ENCODE results near the gene GRAMD1B.
A peak's percentile ranks its signal among the peaks of the same experiment; 100 is the strongest.

The GRAMD1B gene

DNA sequence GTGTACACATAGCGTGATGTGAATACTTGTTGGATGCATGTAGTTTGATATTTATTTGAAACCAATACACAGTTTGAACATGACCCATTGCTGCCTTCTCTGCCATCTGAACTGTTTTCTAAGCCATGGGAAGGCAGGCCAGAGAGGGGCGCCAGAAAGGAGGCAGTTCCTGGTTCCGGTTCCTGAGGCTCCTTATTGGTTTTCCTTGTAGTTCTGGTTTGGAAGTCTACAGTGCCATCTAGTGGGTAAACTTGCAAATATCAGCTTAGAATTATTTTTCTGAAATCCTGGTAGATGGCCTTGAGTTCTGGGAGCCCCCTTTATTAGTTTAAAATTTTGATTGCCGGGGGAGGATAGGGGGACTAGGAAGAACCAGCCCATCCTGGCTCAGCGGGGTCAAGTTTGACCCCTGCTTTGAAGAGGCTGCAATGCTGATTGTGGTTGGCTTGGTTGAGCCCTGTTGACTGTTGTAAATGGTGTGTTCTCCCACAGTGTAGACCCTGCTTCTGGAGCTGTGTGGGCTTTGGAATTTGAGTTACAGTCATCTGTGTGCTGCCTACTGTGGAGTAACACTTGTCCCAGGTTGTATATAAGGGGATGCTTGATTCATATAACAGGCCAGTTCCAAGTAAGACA, 48.4 kb downstream of the GRAMD1B start:
- DNase-seq, result peak; percentile 51

DNA sequence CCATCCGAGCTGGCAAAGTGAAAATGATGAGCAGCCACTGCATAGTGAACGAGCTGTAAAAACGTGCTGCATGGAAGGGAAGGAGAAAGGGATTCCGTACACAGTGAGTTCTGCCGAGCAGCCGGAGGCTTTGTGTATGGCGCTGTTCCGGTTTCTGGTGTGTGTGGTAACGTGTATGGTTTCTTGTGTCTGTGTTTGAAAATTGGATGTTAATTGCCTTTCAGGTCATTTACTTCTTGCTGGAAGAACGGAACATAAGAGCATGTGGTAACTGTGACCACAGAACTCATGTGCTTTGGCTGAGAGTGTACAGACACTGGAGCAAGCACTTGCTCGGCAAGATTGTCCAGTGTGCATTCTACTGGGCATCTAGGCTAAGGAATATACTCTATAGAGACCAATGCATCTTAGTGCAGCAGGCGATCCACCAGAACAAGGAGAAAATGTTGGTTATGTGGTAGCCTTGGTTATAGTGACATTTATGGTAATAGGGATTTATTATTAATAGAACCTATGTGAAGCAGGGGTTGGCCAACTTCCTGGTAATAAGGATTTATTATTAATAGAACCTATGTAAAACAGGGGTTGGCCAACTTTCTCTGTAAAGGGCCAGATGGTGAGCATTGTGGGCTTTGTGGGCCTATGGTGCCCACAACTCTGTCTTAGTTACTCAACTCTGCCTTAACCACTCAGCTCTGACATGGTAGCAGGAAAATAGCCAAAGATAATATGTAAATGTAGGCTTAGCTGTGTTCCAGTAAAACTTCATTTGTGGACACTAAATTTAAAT, 49.2 kb downstream of the GRAMD1B start:
- no peak for DNase-seq

DNA sequence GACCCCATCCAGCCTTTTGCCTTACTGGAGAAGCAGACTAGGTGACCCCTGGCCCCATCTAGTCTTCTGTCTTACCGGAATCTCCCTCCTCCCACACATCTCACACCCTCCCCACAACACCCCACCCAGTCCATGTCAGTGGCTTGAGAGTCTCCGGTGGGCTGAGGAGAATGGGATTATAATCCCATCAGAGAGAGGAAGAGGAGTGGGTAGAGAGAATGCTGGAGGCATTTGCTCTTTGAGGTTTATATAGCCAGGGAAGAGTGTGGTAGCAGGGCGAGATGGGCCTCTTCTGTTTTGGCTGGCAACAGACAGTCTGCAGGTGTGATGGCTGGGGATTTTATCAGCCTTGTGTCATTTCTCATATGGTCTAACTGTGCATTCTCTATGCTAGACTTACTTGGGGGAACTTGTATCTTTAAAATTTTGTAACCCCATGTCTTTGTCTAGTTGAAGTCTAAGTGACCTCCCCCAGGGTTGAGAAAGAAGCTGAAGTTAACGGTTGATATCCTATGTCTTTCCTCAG, 50.3 kb downstream of the GRAMD1B start:
- no peak for DNase-seq

- DNase-seq, result no peak
These were observed 50.8 kb downstream of the GRAMD1B start for GRCh38 chr11:123480882-123481281.

- DNase-seq, result no peak
These were observed 51.6 kb downstream of the GRAMD1B start for GRCh38 chr11:123481640-123482039.

GRCh38 chr11:123482218-123482617, 52.1 kb downstream of the GRAMD1B start:
- DNase-seq, result no peak

- DNase-seq, result no peak
These were observed 53.0 kb downstream of the GRAMD1B start for GRCh38 chr11:123483058-123483457.

GRCh38 chr11:123483466-123483865, 53.4 kb downstream of the GRAMD1B start:
- no peak for DNase-seq

DNA sequence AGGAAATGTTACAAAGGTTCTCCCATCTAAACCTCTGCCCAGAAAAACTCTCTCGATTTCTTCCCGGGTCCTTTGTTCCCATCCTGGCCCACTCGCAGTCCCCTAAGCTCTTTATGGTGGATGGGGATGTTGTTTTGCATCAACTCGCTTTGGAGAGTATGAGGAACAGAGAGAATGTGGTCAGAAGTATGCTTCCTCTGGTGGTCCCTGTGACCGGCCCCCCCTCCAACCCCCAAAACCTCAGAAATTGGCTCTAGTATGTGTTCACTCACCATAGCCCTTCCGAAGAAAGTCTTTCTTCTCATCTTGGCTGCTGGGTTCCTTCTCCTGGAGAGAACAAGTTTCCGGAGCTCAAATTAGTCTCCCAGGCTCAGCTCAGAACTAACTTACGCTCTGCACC, 54.4 kb downstream of the GRAMD1B start:
- no peak for DNase-seq

DNA sequence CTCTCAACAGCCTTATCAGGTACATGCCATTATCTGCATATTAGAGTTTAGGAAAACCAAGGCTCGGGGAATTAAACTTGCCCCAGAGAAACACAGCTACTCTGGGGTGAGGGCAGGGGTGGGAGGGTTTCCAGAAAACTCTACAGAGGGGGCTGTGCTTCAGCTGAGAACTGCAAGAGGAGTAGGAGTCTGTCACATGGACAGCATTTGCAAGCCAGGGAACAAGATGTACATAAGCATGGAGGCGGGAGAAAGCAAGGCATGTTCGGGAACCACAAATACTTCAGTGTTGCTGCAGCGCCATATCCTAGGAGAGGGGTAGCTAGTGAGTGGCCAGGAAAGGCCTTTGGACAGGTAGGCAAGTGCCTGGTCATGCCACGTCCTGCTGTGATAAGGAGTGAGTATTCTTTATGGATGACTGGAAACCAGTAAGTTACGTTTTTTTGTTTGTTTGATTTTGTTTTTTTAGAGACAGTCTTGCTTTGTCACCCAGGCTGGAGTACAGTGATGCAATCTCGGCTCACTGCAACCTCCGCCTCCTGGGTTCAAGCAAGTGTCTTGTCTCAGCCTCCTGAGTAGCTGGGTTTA, 57.2 kb downstream of the GRAMD1B start:
- no peak for DNase-seq

DNA sequence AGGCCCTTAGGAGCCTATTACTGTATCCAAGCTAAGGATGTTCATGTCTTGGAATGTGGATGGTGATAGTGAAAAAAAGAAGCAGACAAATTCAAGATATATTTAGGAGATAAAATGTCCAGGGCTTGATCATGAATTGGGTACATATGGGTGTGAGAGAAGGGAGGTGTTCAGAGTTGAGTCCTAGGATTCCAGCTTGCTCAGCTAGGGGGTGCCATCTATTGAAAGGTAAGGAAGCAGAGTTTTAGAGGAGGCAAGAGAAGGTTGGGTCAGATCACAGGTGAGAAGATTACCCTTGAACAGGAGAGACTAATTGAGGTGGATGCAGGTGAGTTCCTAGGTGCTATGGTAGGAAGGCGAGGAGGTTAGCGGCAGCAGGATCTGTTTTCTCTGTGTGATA, 60.5 kb downstream of the GRAMD1B start:
- no peak for DNase-seq

DNA sequence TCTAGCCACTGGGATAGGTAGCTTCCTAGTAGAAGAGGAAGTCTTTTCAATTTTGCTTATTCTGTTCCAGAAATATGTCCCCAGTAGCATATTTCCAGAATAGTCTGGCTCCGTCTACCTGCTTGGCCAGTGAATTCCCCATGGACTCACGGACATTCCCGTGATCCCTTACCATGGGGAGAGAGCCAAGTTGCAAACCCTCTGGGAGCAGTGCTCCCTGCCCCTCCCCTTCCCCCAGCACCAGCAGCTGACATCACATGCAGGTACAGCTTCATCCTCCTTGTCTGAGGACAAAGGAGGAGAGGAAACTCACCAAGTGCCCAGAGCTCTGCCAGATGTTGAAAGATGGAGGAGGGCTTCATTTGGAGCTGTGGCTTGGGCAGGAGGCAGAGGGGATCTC, 61.2 kb downstream of the GRAMD1B start:
- DNase-seq, result no peak

GRCh38 chr11:123493349-123494063, 63.4 kb downstream of the GRAMD1B start:
- no peak for DNase-seq

DNA sequence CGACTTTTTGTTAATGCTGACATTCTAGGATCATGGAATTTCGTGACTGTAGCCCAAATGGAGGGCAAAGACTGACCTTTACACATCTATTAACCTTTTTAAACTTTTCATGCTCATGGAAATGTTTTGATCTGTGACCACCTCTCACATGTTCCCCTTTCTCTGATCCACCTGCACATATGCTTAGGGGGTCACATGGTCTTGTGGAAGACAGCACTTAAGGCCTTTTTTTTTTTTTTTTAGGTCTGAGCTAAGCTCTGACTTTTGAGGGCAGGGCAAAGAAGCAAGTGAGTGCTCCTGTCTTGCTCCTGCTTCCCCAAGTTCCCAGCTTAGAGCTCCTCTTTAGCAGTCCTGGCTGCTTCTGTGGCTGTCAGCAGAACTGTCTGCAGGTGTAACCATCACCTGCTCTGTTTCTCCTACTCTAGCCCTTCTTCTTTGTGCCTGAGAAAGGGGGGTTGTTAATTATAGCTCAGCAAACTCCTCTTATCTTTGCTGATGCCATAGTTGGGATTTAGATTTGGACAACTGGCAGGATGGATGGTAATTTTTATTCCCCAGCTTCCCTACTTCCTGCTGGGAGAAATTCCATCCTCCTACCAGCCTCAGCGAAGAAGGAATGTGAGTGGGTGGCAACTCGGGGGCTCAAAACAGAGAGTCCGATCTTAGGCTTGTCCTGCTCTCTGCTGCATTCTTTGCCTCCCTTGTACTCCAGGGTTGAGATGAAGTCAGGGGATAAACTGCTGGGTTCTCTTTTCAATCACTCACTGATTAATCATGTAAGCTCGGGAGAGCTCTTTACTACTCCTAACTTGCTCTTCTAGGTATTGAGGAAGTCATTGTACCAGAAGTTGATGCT, 64.4 kb downstream of the GRAMD1B start:
- DNase-seq, result no peak

DNA sequence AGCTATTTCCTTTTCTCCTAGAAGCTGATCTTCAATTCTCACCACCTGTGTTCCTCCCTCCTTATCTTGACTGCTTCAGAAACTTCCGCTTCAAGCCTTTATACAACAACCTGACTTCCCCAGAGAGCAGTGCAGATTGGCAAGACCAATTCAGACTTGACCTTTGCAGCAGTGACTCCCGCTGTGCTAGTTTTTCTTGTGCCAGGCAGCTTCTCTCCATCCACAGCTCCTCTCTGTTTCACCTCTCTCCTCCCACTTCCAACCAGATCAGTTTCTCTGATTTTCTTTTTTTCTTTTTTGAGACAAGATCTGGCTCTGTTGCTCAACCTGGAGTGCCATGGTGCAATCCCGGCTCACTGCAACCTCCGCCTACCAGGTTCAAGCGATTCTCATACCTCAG, 74.3 kb downstream of the GRAMD1B start:
- no peak for DNase-seq

DNA sequence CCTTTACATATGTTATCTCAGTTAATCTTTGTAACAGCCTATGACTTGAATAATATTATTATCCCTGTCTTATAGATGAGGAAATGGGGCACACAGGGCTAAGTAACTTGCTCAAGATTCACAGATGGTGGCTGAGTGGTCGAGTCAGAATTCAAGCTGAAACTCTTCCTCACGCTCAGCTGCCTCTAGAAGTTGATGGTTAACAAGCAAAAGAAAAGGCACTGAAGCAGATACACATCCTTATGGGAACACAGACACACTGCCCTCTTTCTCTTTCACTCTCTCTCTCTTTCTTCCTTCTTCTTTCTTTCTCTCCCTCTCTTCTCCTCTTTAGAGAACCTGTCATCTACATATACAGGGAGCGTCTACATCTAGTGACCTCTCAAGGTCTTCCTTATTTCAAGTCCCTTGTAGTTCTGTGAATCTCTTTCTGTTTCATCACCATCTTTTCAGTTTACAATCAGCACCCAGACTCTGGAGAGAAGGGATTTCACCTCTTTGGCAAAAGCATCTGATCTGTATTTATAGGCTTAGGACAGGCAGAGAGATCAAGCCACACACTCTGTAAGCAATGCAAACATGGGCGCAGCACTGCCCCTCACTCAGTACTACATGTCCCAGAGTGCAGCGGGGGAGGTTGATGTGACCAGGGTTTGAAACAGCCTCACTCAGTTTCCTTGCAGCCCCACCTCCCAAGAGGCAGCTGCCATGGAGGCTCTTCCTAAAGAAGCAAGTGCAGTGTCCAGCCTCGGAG, 75.7 kb downstream of the GRAMD1B start:
- peak; percentile 78 for DNase-seq

DNA sequence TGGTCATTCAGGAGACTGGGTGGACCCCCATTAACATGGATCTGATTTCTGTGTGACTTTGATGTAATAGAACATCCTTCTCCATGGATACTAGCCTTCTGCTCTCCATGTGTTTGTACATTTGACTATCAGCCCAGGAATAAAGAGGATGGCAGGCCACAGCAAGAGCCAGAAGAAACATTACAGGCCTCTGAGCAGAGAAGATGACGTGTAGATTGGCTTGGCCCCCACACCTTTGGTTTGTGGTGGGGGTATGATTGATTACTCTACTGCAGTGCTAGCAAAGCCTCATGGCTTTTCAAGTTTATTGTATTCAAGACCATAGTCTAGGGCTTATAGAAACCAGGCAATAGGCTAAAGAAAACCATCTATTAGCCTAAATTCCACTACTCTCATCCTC, 77.0 kb downstream of the GRAMD1B start:
- no peak for DNase-seq

DNA sequence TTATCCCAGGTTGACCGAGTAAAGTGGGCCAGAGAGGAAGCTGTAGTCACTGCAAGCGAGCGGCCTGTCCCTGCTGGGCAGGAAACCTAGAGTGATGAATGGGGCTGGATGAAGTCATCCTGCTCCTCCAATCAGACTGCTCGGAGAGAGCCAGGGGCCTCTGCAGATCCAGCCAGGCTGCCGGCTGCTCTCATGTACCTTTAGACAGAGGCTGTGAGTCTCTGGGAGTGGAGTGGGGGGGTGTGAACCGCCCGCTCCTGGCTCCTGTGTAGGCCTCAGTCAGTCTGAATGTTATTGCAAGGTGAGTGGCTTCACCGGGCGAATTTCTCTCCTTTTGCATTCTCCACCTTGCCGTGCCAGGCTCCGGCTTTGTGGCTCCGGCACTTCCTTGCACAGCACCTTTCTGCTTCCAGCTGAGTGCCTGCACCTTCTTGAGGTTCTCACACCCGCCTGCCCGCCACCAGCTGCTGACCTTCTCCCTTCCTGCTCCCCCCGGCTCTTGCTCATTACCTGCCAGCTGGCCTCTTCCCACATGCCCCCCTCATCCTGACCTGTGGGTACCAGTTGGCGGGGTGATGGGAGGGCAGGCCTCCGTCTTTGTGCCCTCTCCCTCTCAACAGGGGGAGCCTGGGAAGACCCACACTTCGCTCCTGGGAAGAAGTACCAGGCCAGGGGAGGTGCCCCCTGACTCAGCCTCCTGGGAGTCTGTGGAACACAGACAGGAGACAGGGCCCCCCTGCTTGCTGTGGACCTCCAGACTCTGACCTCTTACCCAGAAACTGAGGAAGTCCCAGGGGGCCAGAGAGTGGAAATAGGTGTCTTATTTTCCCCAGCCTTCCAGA, 79.9 kb downstream of the GRAMD1B start:
- peak; percentile 89 for DNase-seq

DNA sequence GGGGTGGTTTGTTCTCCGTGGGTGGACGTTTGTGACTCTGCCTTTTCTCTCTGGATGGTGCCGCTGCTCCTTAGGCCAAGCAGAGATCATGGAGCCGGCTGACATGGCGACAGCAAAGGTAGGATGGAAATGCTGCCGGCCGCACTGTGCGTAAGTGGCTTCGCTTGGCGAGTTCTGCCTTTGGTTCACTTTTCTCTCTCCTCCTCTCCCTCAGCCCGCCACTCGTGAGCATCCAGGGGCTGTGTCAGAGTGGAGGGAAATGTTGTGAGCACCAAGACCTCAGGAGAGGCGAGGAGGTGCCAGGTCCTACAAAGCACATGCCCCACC, 80.5 kb downstream of the GRAMD1B start:
- DNase-seq, result no peak

DNA sequence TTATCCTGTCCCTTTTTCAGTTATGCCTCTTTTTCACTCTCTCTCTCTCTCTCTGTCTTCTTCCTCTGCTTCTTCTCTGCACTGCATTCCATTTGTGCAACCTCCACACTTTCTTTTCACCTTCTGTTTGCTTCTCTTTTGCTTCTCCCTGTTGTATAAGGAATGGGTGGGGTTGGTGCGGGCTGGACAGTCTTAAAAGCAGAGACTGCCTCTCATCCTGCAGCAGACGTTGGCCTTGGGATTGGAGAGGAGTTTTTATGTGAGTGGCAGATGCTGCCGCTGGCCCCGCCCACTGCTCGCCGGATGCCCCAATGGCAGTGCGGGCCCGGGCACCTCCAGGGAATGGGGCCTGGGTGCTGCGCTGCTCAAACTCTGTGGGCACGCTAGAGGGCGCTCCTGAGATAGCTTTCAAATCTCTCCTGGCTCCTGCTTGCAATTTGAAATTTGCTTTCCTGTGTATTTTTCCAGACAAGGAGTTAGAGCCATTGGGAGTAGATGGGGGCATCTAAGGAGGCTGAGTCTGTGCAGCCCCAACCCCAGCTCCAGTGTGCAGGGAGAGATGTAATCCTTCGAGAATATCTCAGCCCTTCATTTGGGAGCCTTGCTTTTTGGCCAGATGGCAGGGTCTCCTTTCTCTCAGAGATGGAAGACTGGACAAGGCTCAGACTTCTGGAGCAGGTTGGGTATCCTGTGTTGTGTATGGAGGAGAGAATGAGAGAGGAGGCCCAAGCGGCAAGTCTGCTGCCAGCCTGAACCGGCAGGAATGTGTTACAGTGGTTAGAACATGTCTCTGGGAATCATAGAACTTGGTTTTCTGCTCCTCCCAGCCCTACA, 81.2 kb downstream of the GRAMD1B start:
- DNase-seq, result peak; percentile 86

Measured in SHP77 treated with DMSO at 0.1 percent for 48 hours (cell line).